IPS DF 4.7 (cell line): Measurements from ENCODE around the gene IRF5.

Experiments
- DNase-seq: peaks from one replicate; pipeline ENCODE4 v3.0.0-alpha.2; 2013; ENCODE audit warnings: low spot score; ENCODE audit errors: extremely low read depth

Gene IRF5, protein sequence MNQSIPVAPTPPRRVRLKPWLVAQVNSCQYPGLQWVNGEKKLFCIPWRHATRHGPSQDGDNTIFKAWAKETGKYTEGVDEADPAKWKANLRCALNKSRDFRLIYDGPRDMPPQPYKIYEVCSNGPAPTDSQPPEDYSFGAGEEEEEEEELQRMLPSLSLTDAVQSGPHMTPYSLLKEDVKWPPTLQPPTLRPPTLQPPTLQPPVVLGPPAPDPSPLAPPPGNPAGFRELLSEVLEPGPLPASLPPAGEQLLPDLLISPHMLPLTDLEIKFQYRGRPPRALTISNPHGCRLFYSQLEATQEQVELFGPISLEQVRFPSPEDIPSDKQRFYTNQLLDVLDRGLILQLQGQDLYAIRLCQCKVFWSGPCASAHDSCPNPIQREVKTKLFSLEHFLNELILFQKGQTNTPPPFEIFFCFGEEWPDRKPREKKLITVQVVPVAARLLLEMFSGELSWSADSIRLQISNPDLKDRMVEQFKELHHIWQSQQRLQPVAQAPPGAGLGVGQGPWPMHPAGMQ

DNA sequence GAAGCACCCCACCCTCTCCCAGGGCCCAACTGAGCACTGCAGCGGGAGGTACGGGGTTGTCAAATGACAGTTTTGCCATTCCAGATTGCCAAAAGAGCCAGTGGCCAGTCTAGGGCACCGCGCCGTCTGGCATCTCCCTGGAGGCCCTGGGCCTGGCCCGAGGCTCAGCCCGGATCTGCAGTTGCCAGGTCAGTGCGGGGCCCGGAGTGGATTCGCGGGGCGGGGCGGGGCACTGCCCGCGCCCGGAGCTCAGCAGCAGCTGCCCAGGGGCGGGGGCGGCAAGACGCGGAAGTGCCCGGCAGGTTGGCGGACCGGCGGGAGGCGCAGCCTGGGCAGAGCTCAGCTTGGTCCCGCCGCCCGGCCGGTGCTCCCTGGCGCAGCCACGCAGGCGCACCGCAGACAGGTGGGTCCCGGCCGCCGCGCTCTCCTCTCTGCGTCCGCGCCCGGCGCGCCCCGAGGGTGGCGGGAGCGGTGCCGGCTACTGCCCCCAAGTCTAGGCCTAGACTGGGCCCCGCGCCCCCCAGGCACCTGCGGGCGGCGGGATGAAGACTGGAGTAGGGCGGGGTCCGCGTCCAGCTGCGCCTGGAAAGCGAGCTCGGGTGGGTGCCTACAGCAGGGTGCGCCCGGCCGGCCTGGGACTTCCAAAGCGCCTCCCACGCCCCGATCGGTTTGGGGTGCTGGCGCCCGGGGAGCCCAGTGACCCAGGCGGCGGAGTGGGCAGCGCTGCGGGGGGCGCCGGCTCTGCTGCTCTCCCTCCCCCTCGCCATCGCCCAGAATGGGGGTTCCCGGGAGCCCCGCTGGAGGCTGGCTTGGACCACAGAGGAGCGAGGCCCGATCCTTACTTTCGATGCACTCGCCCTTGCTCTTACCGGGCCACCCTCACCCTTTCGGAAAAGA, at the start of gene IRF5:
Gene IRF5, plus strand, starts transcription at position 281 of the 897 bp plus-strand sequence. CDS start 4,155 bp downstream, outside the sequence.
- no peak for DNase-seq

DNA sequence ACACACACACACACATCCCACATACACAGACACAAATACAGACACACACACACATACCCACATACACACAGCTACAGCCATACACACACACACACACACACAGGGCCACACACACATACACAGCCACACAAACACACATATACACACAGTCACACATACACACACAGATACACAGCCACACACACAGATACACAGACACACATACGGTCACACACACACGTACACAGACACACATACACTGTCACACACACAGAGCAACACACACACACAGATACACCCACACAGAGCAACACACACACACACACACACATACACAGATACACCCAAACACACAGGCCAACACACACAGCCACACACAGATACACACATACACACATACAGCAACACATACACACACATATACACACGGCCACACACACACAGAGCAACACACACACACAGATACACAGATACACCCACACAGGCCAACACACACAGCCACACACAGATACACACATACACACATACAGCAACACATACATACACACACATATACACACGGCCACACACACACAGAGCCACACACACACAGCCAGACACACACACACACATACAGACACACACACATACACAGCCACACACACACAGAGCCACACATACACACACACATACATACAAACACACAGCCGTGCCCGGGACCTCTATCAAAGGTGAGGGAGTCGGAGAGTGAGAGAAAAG, 49.5 kb upstream of the IRF5 start:
- no peak for DNase-seq

DNA sequence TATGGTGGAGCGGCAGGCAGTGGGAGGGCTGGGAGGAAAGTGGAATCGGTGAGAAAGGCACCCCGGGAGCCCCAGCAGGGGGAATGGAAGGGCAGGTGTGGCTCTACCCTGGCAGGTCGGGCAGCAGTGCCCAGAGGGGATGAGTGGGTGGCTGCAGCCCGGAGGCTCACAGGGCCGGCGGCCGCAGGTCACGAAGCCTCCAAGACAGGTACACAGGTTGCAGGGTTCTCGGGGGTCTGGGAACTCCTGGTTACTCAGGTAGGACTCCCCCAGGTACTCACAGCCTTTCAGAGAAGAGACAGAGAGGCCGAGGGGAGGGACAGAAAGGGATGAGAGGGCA, 49.0 kb upstream of the IRF5 start:
- DNase-seq = no peak

DNA sequence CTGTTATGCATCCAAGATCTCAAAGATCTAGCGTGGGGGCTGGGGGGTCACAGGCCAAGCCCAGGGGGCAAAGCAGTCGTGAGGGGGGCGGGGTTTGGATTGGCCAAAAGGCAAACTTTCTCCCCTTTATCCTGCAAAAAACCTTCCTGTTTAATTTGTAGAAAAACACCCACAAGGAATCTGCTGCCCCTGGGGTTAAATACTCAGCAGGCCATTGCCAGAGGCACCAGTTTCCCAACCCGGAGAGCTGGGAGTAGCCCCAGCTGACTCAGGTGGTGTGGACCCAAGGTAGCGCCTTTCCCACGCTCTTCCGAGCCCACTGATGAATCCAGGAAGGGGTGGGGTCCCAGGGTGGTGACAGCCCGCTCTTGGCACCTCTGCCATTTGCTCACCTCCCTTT, 48.6 kb upstream of the IRF5 start:
- no peak for DNase-seq

DNA sequence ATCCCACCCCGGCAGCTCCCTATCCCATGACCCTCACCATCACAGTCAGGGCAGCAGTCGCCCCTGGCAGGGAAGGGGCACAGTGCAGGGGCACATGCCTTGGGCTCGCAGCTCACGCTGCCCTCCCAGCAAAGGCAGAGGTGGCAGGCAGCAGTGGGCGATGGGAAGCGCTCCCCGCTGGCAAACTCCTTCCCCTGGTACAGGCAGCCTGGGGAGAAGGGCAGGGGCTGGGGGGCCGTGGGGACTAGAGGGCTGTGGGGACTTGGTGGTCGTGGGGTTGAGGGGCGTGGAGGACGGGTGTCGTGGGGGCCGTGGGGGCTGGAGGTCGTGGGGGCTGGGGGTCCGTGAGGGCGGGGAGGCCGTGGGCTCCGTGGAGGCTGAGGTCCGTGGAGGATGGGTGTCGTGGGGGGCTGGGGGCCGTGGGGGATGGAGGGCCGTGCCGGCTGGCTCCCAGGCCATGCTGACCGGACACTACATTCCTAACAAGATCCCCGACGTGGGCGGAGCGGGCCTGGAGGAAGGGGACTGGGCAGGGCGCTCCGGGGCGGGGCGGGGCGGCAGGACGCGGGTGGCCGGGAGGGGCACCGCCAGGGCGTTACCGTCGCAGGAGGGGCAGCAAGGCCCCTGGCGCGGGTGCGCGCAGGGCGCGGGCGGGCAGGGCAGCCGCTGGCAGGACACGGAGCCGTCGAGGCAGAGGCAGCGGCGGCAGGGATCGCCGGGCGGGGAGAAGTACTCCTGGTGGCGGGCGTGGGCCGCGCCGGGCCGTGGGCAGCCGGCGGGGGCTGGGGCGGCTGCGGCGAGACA, 47.2 kb upstream of the IRF5 start:
- no peak for DNase-seq

DNA sequence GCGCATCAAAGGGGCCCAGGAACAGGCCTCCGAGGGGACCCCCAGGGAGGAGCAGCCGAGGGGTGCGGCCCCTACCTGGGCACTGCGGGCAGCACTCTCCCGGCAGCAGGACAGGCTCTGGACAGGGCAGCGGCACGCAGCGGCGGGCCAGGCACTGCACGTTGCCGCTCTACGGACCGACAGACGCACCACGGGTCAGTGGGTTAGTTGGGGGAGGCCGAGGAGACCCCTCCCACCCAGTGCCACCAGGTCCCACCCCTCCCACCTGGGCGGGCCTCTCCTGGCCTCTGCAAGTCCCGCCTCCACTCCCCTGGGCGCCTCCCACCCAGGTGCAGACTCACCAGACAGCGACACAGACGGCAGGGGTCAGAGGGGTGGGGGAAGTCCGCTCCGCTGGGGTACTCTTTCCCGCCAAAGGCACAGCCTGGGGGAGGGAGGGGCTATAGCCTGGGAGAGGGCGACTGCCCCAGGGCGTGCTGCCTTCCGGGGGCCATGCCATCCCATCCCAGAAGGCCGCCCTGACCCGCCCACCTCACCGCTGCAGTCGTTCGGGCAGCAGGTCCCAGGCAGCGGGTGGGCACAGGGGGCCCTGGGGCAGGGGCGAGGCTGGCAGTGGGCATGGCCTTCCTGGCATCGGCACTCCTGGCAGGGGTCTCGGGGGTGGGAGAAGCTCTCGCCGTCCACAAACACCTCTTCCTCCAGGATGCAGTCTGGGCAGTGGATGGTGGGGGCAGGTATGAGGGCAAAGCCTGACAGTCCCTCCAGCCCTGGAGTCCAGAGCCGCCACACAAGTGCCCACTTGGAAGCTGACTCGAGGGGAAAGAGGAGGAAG, 46.4 kb upstream of the IRF5 start:
- no peak for DNase-seq

DNA sequence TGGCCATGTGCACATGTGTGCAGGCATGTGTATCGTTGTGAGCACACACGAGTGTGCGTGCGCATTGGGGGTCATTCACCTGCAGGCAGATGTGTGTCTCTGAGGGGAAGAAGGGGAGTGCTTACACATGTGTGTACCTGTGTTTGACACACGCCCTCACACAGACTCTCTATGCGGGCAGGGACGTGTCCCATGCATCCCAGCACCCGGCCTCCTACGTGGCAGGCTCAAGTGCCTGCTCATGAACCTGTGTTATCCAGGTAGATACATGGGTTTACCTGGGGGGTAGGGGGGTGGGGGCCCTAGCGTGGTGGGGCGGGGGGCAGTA, 45.8 kb upstream of the IRF5 start:
- no peak for DNase-seq

DNA sequence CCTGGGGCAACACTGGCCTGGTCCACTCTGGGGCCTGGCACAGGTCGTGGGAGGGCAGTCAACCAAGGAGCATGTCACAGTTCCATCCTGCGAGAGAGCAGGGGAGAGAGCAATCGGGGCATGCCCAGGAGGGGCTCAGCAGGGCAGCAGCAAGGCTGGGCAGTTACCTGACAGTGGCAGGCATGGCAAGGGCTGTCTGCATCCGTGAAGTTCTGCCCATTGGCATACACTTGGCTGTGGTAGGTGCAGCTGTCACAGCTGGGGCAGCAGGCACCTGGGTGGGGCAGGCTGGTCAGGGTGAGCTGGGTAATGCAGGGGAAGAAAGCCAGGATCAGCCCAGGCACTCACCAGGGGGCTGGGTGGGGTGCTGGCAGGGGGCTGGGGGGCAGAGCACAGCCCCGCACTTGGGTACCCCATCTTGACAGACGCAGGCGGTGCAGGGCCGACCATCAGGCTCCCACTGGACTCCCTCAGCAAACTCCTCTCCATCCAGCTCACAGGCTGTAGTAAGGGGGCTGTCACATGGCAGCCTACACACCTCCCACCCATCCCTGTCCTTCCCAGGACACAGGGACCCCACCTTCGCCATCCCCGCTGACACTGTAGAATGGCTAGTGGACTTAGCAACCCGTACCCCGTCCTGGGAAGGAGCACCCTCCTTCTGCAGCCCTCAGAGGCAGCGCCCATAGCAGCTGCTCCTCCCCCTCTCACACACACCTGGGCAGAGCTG, 45.0 kb upstream of the IRF5 start:
- no peak for DNase-seq

DNA sequence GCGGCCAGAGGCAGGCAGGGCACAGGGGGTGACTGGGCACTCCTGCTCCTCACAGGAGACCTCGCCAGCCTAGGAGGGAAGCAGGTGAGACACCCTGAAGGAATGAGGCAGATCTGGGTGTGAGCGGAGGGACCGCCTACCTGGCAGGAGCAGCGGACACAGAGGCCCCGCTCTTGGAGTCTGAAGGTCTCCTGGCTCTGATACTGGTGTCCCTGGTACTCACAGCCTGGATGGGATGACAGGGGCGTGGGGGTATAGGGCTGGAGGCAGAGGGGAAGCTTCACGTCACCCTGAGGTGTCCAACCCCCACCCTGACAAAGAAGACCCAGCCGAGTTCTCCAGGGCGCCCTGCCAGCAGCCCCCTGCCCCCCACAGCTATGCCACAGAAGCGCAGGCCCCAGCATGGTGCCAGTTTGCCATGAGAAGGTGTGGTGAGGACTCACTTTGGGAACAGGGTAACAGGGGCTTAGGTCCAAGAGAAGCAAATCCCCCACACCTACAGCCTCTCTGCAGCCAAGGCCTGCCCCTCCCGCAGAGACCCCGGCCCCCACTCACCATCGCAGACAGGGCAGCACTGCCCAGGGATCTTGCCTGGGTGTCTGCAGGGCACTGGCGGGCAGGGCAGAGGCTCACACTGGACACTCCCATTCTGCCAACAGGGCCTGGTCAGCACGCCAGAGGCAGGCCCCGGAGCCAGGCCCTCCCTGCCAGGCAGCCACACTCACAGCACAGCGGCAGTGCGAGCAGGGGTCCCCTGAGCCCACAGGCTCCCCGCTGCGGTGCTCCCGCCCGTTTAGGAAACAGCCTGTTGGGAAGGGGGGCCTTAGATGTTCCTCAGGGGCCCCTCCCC, 44.3 kb upstream of the IRF5 start:
- no peak for DNase-seq

DNA sequence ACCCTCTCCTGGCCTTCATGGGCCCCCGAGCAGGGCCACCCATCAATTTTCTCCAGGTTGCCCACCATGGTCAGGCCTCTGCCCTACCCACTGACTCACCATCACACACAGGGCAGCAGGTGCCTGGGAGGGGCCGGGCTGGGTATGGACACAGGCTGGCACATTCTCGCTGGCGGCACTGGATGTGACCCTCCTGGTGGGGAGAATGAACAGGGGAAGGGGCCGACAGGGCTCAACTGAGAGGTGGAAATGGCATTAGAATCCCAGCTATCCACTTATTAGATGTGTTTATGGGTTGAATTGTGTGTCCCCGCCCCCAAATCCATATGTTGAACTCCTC, 43.7 kb upstream of the IRF5 start:
- no peak for DNase-seq

DNA sequence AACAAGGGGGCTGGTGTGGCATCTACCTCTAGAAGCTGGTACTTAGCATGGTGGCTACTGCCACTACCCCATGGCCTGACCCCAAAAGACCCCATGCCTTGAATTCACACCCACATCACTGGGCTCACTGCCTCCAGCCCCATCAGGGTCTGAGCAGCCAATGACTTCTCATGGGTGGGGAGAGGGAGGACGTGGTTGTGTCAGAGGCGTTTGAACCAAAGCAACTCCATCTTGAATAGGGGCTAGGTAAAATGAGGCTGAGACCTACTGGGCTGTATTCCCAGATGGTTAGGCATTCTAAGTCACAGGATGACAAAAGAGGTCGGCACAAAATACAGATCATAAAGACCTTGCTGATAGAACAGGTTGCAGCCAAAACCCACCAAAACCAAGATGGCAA, 42.4 kb upstream of the IRF5 start:
- no peak for DNase-seq

DNA sequence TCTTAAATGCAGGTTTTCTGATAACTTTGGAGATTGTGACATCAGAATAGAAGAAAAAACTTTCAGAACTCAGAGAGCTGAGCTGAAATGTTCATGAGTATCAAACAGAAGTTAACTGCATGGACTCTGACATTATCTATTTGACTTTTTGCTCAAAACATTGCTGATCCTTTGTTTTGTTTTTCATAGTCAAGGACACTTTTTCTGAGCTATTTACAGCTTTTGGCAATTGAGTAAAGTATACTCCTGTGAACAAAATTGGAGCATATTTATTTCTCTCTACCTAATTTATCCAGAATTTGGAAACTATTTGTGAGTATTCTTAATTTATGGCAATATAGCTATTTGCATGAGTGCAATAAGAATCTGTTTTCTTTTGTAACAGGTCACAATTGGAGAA, 38.3 kb upstream of the IRF5 start:
- DNase-seq = no peak

DNA sequence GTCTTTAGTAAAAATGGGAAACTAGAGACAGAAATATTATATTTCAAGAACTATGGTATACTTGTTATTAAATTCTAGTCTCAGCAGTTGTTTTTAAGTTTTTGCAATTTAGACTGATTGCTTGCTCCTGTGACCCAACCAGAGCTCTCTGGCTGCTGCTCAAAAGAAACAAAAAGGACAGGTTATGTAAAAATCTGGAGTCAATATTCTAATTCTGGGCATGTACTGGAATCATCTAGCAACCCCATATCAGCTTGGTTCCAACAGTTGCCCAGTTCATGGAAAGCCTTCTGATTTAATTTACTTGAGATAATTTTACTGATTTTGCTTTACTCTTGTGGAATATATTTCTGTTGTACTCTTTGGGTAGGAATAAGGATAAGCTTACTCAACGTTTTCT, 37.5 kb upstream of the IRF5 start:
- DNase-seq = no peak

DNA sequence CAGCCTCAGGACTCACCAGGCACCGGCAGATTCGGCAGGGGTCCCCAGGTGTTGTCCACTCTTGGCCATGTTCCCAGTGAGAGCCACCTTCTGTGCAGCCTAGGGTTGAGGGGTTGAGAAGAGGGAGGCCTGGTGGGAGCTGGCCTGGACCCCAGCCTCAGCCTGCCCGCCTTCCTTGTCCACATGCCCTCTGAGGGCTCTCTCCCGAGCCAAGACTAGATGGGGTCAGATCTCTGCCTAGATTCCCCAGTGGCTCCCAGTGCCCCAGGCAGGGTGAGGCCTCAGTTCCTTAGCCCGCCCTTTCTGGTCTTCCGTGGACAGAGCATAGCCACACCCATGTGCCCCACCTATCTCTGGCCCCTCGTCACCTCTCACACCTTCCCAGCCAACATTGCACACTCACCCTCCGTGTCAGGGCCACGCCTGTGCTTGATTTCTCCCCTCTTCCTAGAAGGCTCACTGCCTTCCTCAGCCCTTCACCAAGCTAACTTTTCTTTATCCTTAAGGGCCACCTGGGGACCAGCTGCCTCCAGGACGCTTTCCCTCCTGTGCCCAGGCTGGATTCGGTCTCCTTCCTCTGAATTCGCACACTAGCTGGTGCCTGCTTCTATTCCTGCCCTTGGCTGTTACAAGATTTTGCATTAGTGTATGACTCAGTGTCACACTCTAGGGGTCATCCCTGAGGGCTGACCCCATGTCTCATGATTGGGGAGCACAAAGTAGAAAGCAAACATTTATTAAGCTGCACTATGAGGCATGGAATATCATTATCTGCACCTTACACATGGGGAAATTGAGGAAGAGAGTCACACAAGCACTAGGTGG, 34.8 kb upstream of the IRF5 start:
- no peak for DNase-seq

DNA sequence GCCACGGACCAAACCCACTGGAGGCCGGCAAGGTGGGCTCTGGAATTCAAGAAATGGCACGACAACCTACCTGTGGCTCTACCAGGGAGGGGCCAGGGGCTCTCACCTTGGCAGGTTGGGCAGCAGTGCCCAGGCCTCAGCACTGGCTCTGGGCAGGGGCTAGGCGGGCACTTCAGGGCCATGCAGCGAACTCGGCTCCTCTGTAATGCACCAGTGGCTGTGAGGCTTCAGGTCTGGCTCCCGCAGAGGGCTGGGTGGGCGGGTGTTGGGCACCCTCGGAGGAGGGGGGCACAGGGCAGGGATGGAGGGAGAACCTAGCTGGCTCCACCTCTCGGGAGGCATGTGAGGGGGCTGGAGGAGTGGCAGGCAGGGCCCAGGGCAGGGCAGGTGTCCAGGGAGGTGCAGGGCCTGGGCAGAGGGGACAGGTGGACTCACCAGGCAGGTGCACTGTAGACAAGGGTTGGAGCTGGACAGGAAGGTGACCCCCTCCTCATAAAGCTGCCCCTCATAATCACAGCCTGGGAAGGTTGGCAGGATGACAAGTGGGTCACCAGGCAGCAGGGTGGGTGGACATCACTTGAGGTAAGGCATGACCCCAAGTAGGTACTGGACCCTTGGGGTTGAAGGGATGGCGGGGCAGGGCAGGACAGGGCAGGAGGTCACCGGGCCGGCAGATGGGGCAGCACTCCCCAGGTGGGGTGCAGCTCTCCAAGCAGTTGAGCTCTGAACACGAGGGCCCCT, 33.9 kb upstream of the IRF5 start:
- DNase-seq = no peak

DNA sequence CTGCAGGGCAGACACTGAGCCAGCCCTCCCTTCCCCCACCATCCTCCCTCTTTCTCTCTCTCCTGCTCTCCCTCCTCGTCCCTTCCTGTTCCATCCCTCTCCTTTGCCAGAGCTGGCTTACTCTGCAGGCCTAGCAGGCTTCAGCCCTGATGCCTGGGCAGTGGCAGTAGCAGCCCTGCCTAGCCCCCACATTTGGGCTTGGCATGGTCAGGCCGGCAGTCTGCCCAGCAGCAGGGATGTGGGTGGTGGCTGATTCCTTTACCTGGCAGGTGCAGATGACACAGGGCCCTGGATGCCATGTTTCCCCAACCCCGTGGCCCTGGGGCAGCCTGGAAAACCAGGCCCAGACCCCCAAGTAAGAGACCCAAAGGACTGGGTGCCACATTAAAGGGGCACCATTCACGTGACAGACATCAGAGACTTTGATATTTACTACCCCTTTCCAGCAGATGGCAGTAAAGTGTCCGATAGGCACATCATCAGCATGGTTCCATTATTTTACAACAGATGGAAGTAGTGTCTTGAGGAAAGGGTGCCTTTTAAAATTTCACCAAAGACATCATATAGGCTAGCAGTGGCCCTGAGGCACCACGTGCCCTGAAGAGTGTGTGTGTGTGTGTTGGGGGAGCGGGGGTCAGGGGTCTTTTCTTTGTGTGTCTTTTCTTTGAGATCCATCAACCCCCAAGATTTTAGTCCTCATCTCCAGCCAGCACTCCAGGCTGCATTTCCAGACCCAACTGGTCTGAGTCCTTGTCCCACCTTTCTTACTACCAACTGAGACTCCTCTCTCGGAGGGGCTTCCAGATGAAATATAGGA, 33.1 kb upstream of the IRF5 start:
- no peak for DNase-seq
